Measurements from ENCODE around the gene NLRP9.

NLRP9 gene

GRCh38 chr19:55704494-55705245 lies 33.5 kb downstream of the NLRP9 start:
- H3K27ac ChIP-seq = no peak overlapping the region
- DNase-seq (ENCODE audit: low read depth, low spot score) = no peak

DNA sequence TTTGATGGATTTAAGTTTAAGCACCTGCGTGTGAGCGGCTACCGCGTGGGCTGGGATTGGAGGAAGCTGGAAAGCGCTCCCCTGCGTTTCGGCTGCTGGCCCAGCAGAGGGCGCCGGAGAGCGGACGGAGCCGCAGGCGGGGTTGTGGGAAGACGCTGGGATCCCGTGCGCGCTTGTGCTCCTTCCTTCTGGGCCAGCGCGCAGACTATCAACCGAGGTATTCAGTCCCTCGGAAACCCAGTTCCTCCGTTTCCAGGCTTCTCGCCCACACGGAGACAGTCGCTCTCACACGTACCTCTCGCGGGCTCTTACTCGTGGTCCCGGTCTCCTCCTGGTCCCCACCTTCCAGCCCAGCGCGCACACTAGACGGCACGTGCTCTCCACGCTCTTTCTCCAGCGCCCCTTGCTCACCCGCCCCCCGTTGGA lies 34.4 kb downstream of the NLRP9 start:
- DNase-seq (ENCODE audit: low read depth, low spot score) = no peak
- no peak overlapping the region for H3K27ac ChIP-seq

GRCh38 chr19:55702131-55702627 lies 36.0 kb downstream of the NLRP9 start:
- no peak for DNase-seq (ENCODE audit: low read depth, low spot score)
- H3K27ac ChIP-seq = no peak overlapping the region

DNA sequence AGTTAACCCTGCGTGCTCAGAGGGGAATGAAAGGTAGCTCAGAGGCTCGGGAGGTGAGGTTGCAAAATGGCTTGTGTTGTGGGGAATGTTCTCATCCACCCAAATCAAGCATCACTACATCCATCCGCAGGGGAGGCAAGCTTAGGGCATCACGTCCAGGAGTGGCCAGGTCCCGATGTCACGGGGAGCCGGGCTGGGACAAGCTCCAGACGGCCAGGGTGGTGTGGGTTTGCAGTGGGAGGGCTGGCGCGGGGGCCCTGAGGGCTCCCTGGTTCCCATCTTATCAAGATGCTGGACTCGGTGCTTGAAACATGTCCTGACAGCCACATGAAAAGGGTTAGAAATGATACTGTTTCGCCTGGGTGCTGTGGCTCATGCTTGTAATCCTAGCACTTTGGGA lies 37.4 kb downstream of the NLRP9 start:
- H3K27ac ChIP-seq = no peak overlapping the region
- DNase-seq (ENCODE audit: low read depth, low spot score) = no peak

- no peak overlapping the region for H3K27ac ChIP-seq
- DNase-seq (ENCODE audit: low read depth, low spot score) = no peak
These were observed 39.0 kb downstream of the NLRP9 start for GRCh38 chr19:55699221-55699620.

- no peak overlapping the region for H3K27ac ChIP-seq
- no peak for DNase-seq (ENCODE audit: low read depth, low spot score)
These were observed 39.9 kb downstream of the NLRP9 start for GRCh38 chr19:55698256-55698655.

- no peak overlapping the region for H3K27ac ChIP-seq
- DNase-seq (ENCODE audit: low read depth, low spot score) = no peak
These were observed 40.5 kb downstream of the NLRP9 start for GRCh38 chr19:55697698-55698097.

- no peak overlapping the region for H3K27ac ChIP-seq
- DNase-seq (ENCODE audit: low read depth, low spot score) = no peak
These were observed 41.1 kb downstream of the NLRP9 start for GRCh38 chr19:55697069-55697440.

GRCh38 chr19:55696301-55697068 lies 41.7 kb downstream of the NLRP9 start:
- no peak for DNase-seq (ENCODE audit: low read depth, low spot score)
- H3K27ac ChIP-seq = no peak overlapping the region

GRCh38 chr19:55695511-55696290 lies 42.5 kb downstream of the NLRP9 start:
- H3K27ac ChIP-seq = no peak overlapping the region
- no peak for DNase-seq (ENCODE audit: low read depth, low spot score)

GRCh38 chr19:55694656-55695491 lies 43.3 kb downstream of the NLRP9 start:
- DNase-seq (ENCODE audit: low read depth, low spot score) = no peak
- no peak overlapping the region for H3K27ac ChIP-seq

- H3K27ac ChIP-seq = no peak overlapping the region
- no peak for DNase-seq (ENCODE audit: low read depth, low spot score)
These were observed 44.0 kb downstream of the NLRP9 start for GRCh38 chr19:55694241-55694655.

- no peak overlapping the region for H3K27ac ChIP-seq
- DNase-seq (ENCODE audit: low read depth, low spot score) = no peak
These were observed 44.7 kb downstream of the NLRP9 start for GRCh38 chr19:55693336-55693974.

DNA sequence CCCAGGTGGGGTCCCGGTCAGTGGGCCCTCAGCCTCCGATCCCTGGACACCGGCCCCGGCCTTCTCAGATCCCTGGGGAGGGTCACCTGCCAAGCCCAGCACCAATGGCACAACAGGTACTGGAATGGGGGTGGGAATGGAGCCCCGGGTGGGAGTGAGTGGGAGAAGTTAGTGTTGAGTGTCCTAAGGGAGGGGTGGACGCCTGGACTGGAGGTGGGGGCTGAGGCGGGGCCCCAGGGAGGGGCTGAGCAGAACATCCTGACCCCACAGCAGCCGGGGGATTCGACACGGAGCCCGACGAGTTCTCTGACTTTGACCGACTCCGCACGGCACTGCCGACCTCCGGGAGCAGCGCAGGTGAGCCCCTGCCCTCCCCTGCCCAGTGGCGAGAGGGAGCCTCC lies 45.5 kb downstream of the NLRP9 start:
- no peak overlapping the region for H3K27ac ChIP-seq
- DNase-seq (ENCODE audit: low read depth, low spot score) = no peak

DNA sequence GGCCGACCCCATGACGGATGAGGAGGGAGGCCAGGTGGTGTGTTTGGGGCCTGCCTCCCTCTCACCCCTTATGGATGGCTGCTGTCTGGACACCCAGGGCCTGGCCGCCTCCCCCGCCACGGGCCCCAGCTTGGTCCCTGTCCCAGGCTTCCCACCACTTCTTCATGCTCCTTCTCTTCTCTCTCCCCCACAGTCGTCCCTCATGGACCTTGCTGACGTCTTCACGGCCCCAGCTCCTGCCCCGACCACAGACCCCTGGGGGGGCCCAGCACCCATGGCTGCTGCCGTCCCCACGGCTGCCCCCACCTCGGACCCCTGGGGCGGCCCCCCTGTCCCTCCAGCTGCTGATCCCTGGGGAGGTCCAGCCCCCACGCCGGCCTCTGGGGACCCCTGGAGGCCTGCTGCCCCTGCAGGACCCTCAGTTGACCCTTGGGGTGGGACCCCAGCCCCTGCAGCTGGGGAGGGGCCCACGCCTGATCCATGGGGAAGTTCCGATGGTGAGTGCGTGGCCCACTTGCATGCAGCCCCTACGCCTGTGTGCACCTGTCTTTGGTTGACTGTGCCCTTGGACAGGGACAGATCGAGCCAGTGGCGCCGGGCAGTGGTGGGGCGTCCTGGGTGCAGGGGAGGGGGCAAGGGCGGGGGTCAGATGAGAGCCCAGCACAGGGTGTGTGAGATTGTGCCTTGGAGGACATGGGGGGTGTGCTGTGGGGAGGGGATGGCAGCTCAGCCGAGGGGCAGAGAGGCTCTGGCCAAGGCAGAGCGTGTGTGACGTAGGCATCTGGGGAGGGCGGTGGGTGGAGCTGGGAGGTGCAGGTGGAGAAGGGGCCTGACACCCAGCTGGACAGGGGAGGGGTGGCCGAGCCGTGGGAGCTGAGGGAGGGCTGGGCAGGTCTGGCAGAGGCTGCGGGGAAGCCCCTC lies 46.4 kb downstream of the NLRP9 start:
- DNase-seq (ENCODE audit: low read depth, low spot score) = no peak
- H3K27ac ChIP-seq = no peak overlapping the region

- DNase-seq (ENCODE audit: low read depth, low spot score) = no peak
- H3K27ac ChIP-seq = no peak overlapping the region
These were observed 47.2 kb downstream of the NLRP9 start for GRCh38 chr19:55690769-55691545.

- no peak overlapping the region for H3K27ac ChIP-seq
- no peak for DNase-seq (ENCODE audit: low read depth, low spot score)
These were observed 48.0 kb downstream of the NLRP9 start for GRCh38 chr19:55690109-55690768.
